Right atrium auricular region (tissue), 2 donors: ENCODE results near the gene GALNT10. TPM values are rescaled to one million over a fixed set of nuclear protein-coding genes. Genes with fewer than 3 reads are reported as not detected.
A peak's percentile ranks its signal among the peaks of the same experiment; 100 is the strongest.

Experiments used
- DNase-seq: peaks from one replicate; pipeline ENCODE4 v3.0.0-alpha.2; 2019; ENCODE audit warnings: low spot score
- H3K27ac ChIP-seq, 2 donors: fragments of 200-600 bp; sonication (generic); 1 replicate in 1 of 2; 2 replicates in 1 of 2; pipeline ENCODE4 v1.5.1; 2016 to 2019
- H3K27me3 ChIP-seq, 2 donors: fragments of 200-600 bp; sonication (generic); one replicate each; pipeline versions ENCODE4 v1.5.1 to v1.6.0; 2017 to 2019
- H3K36me3 ChIP-seq: fragments of 200-600 bp; sonication (generic); one replicate; pipeline ENCODE4 v1.5.1; 2016
- H3K4me1 ChIP-seq, 2 donors: fragments of 200-600 bp; sonication (generic); one replicate each; pipeline versions ENCODE4 v1.5.1 to v1.6.0; 2017 to 2019
- H3K4me3 ChIP-seq, 2 donors: fragments of 200-600 bp; sonication (generic); 1 replicate in 1 of 2; 2 replicates in 1 of 2; pipeline ENCODE4 v1.5.1; 2017 to 2019; ENCODE audit warnings: mild to moderate bottlenecking in 1 of 2, moderate library complexity in 1 of 2
- H3K9me3 ChIP-seq, 2 donors: fragments of 200-600 bp; sonication (generic); one replicate each; pipeline ENCODE4 v1.5.1; 2019
- CTCF ChIP-seq, 2 donors: fragments of 200-600 bp; sonication (generic); IDR thresholded peaks; one replicate each; pipeline ENCODE4 v1.5.1; 2019; ENCODE audit warnings: antibody characterized with exemption in 2 of 2
- total RNA-seq, 2 donors: library from RNA; depleted of rRNA; stranded (reverse); fragments of >200 nt; gene quantifications; one replicate each; pipeline ENCODE4 v1.1.0, GENCODE V29; 2016

GALNT10 gene
- total RNA-seq, 2 donors from 2014 or later = 13.2 to 18.4 TPM

- Histone ChIP-seq H3K27ac (peak overlapping the region in 1 of 2 donors; percentile 55), H3K4me1 (peaks cover 0 to 33% of the 10 kb centered on the region in 2 donors), H3K4me3 (no peak overlapping the region), H3K36me3 (no peaks in the 10 kb centered on the region), H3K9me3 (no peaks in the 10 kb centered on the region), H3K27me3 (no peaks in the 10 kb centered on the region)
- DNase-seq = no peak
- no peak for TF ChIP-seq CTCF (IDR thresholded peaks at IDR 0.05)
Measured at GRCh38 chr5:154286557-154286956, 96.0 kb downstream of the GALNT10 start.

- Histone ChIP-seq H3K27ac (peak overlapping the region in 1 of 2 donors; percentile 55), H3K4me1 (peaks cover 0 to 33% of the 10 kb centered on the region in 2 donors), H3K9me3 (no peaks in the 10 kb centered on the region), H3K36me3 (no peaks in the 10 kb centered on the region), H3K4me3 (no peak overlapping the region), H3K27me3 (no peaks in the 10 kb centered on the region)
- no peak for TF ChIP-seq CTCF (IDR thresholded peaks at IDR 0.05)
- no peak for DNase-seq
Measured at GRCh38 chr5:154287136-154287535, 96.6 kb downstream of the GALNT10 start.

GRCh38 chr5:154288145-154288544, 97.6 kb downstream of the GALNT10 start:
- Histone ChIP-seq H3K9me3 (no peaks in the 10 kb centered on the region), H3K27ac (peak overlapping the region in 1 of 2 donors; percentile 33), H3K4me3 (no peak overlapping the region), H3K36me3 (no peaks in the 10 kb centered on the region), H3K27me3 (no peaks in the 10 kb centered on the region), H3K4me1 (peaks cover 0 to 33% of the 10 kb centered on the region in 2 donors)
- TF ChIP-seq CTCF (IDR thresholded peaks at IDR 0.05) = no peak
- DNase-seq = no peak

GRCh38 chr5:154291917-154292316, 101.4 kb downstream of the GALNT10 start:
- Histone ChIP-seq H3K9me3 (no peaks in the 10 kb centered on the region), H3K27ac (no peak overlapping the region), H3K36me3 (no peaks in the 10 kb centered on the region), H3K4me1 (peaks cover 0 to 22% of the 10 kb centered on the region in 2 donors), H3K27me3 (no peaks in the 10 kb centered on the region), H3K4me3 (no peak overlapping the region)
- no peak for TF ChIP-seq CTCF (IDR thresholded peaks at IDR 0.05)
- DNase-seq = no peak

- Histone ChIP-seq H3K9me3 (no peaks in the 10 kb centered on the region), H3K4me1 (peaks cover 0 to 9% of the 10 kb centered on the region in 2 donors)
- no peak for DNase-seq
Measured at GRCh38 chr5:154293219-154293618, 102.7 kb downstream of the GALNT10 start.

More at GRCh38 chr5:154293219-154293618, 102.7 kb downstream of the GALNT10 start:
- Histone ChIP-seq H3K27ac (no peak overlapping the region), H3K4me3 (no peak overlapping the region), H3K36me3 (peaks cover 5% of the 10 kb centered on the region), H3K27me3 (no peaks in the 10 kb centered on the region)
- TF ChIP-seq CTCF (IDR thresholded peaks at IDR 0.05) = no peak
